ENCODE data around the gene MYO3B.
"Not testable (repeated sequence)": the region's sequence is repeated elsewhere in the genome, so short reads cannot be mapped to it uniquely, and the experiment has no call there.

MYO3B gene

GRCh38 chr2:170420961-170421687 is 243.2 kb downstream of the MYO3B start:
- no peak for DNase-seq

- DNase-seq, result no peak
These were observed 246.0 kb downstream of the MYO3B start for GRCh38 chr2:170423919-170424318.

- DNase-seq, result no peak
These were observed 247.4 kb downstream of the MYO3B start for GRCh38 chr2:170425281-170425751.

GRCh38 chr2:170428868-170429267 is 250.9 kb downstream of the MYO3B start:
- no peak for DNase-seq

GRCh38 chr2:170432823-170433222 is 254.9 kb downstream of the MYO3B start:
- DNase-seq, result no peak

- no peak for DNase-seq
These were observed 255.5 kb downstream of the MYO3B start for GRCh38 chr2:170433448-170433847.

- not testable (repeated sequence) for DNase-seq
These were observed 256.4 kb downstream of the MYO3B start for GRCh38 chr2:170434396-170434795.

GRCh38 chr2:170434900-170435621 is 257.1 kb downstream of the MYO3B start:
- DNase-seq, result no peak

GRCh38 chr2:170436077-170436943 is 258.4 kb downstream of the MYO3B start:
- no peak for DNase-seq

- no peak for DNase-seq
These were observed 268.1 kb downstream of the MYO3B start for GRCh38 chr2:170446078-170446477.

- no peak for DNase-seq
These were observed 271.1 kb downstream of the MYO3B start for GRCh38 chr2:170449034-170449433.

GRCh38 chr2:170454471-170455372 is 276.8 kb downstream of the MYO3B start:
- DNase-seq, result no peak

- no peak for DNase-seq
These were observed 277.9 kb downstream of the MYO3B start for GRCh38 chr2:170455617-170456426.

- no peak for DNase-seq
These were observed 279.0 kb downstream of the MYO3B start for GRCh38 chr2:170456914-170457313.

- DNase-seq, result no peak
These were observed 279.8 kb downstream of the MYO3B start for GRCh38 chr2:170457742-170458141.

GRCh38 chr2:170461889-170462288 is 283.9 kb downstream of the MYO3B start:
- no peak for DNase-seq

GRCh38 chr2:170462433-170463205 is 284.7 kb downstream of the MYO3B start:
- DNase-seq, result no peak

- no peak for DNase-seq
These were observed 285.2 kb downstream of the MYO3B start for GRCh38 chr2:170463206-170463537.

GRCh38 chr2:170464268-170464667 is 286.3 kb downstream of the MYO3B start:
- DNase-seq, result no peak
